Renal pelvis (tissue), 4 donors: ENCODE measurements around the gene OR51B5. TPM values are rescaled to one million over a fixed set of nuclear protein-coding genes. Genes with fewer than 3 reads are reported as not detected.
"Not testable (repeated sequence)": the region's sequence is repeated elsewhere in the genome, so short reads cannot be mapped to it uniquely, and the experiment has no call there.

Source experiments
- DNase-seq: peaks from one replicate; pipeline ENCODE4 v3.0.0-alpha.2; 2013
- polyA plus RNA-seq, 3 donors: library from polyadenylated mRNA; unstranded; fragments of 120-200 nt; gene quantifications; one replicate each; pipeline ENCODE4 v1.2.1, GENCODE V29; 2013; ENCODE audit not compliant: insufficient read length in 3 of 3

Gene OR51B5
- polyA plus RNA-seq, 3 donors = 0.32 to 0.59 (median 0.34) TPM

- DNase-seq = no peak
Observed at GRCh38 chr11:5336331-5336730, 7.0 kb downstream of the OR51B5 start.

GRCh38 chr11:5335170-5335569, 8.2 kb downstream of the OR51B5 start:
- no peak for DNase-seq

GRCh38 chr11:5324197-5324596, 19.1 kb downstream of the OR51B5 start, which contains the start of gene OR51B2:
Gene OR51B2, minus strand, starts transcription at chr11:5324297. Its CDS starts 0 bp downstream, at chr11:5324297.
- no peak for DNase-seq

- no peak for DNase-seq
Observed at GRCh38 chr11:5317292-5317691, 26.0 kb downstream of the OR51B5 start.

GRCh38 chr11:5313326-5314023, 29.8 kb downstream of the OR51B5 start:
- not testable (repeated sequence) for DNase-seq

GRCh38 chr11:5310423-5310822, 32.9 kb downstream of the OR51B5 start:
- DNase-seq = no peak

GRCh38 chr11:5307256-5308019, 35.9 kb downstream of the OR51B5 start:
- DNase-seq = no peak

GRCh38 chr11:5304046-5304445, 39.3 kb downstream of the OR51B5 start:
- no peak for DNase-seq

GRCh38 chr11:5303626-5304025, 39.7 kb downstream of the OR51B5 start:
- DNase-seq = no peak

- DNase-seq = no peak
Observed at GRCh38 chr11:5301846-5302245, 41.5 kb downstream of the OR51B5 start, which contains the start of gene OR51B4. Gene OR51B4, minus strand, starts transcription at chr11:5301946. Its CDS starts 0 bp downstream, at chr11:5301946.

GRCh38 chr11:5300251-5300650, 43.1 kb downstream of the OR51B5 start:
- no peak for DNase-seq

- DNase-seq = no peak
Observed at GRCh38 chr11:5298451-5298850, 44.9 kb downstream of the OR51B5 start.

GRCh38 chr11:5297721-5298323, 45.5 kb downstream of the OR51B5 start:
- DNase-seq = no peak

- not testable (repeated sequence) for DNase-seq
Observed at GRCh38 chr11:5294342-5294995, 48.9 kb downstream of the OR51B5 start.

GRCh38 chr11:5293028-5293427, 50.3 kb downstream of the OR51B5 start:
- no peak for DNase-seq

Other genes with a start within 250 kb of the OR51B5 start
- not detected for gene OR52A5, start 205.2 kb downstream of the OR51B5 start, polyA plus RNA-seq
- gene OR52A1, start 188.8 kb downstream of the OR51B5 start, polyA plus RNA-seq = under 1 TPM; 0.01 to 0.04 (median 0.03) TPM
- not detected for gene OR51V1, start 142.8 kb downstream of the OR51B5 start, polyA plus RNA-seq
- 100 to 1,000 TPM; 107 to 153 (median 133) TPM for gene HBB, start 116.5 kb downstream of the OR51B5 start, polyA plus RNA-seq
- gene HBD, start 109.0 kb downstream of the OR51B5 start, polyA plus RNA-seq = 1 to 10 TPM in 1 of 3 donors, under 1 TPM in 2; 0.68 to 1.1 (median 0.93) TPM
- gene HBG1, start 93.7 kb downstream of the OR51B5 start, polyA plus RNA-seq = 100 to 1,000 TPM; 482 to 633 (median 588) TPM
- gene HBG2, start 88.7 kb downstream of the OR51B5 start, polyA plus RNA-seq = 1,000 to 10,000 TPM; 1,217 to 2,022 (median 1,324) TPM
- 10 to 100 TPM in 1 of 3 donors, 1 to 10 TPM in 2; 2.4 to 10.5 (median 7.1) TPM for gene HBE1, start 73.6 kb downstream of the OR51B5 start, polyA plus RNA-seq
- under 1 TPM; 0.09 to 0.24 (median 0.18) TPM for gene OR51B4, start 41.6 kb downstream of the OR51B5 start, polyA plus RNA-seq
- not detected for gene OR51B2, start 19.2 kb downstream of the OR51B5 start, polyA plus RNA-seq
- gene OR51B6, start 8.0 kb upstream of the OR51B5 start, polyA plus RNA-seq = not detected
- gene OR51M1, start 40.3 kb upstream of the OR51B5 start, polyA plus RNA-seq = under 1 TPM in 2 of 3 donors, not detected in 1; 0.09 to 0.14 TPM
- gene OR51Q1, start 78.6 kb upstream of the OR51B5 start, polyA plus RNA-seq = under 1 TPM in 1 of 3 donors, not detected in 2; 0.16 TPM
- gene OR51I1, start 98.0 kb upstream of the OR51B5 start, polyA plus RNA-seq = not detected
- gene OR51I2, start 105.8 kb upstream of the OR51B5 start, polyA plus RNA-seq = not detected
- not detected for gene OR52D1, start 145.2 kb upstream of the OR51B5 start, polyA plus RNA-seq
- not detected for gene UBQLN3, start 166.4 kb upstream of the OR51B5 start, polyA plus RNA-seq
- gene UBQLNL, start 173.2 kb upstream of the OR51B5 start, polyA plus RNA-seq = 1 to 10 TPM in 2 of 3 donors, under 1 TPM in 1; 0.51 to 1.2 (median 1.1) TPM
- gene OR52H1, start 205.0 kb upstream of the OR51B5 start, polyA plus RNA-seq = under 1 TPM in 1 of 3 donors, not detected in 2; 0.17 TPM
- not detected for gene OR52B6, start 237.4 kb upstream of the OR51B5 start, polyA plus RNA-seq